Uterus (tissue), 4 donors: ENCODE data around the gene CHST5. TPM values are rescaled to one million over a fixed set of nuclear protein-coding genes. Genes with fewer than 3 reads are reported as not detected.
"Not testable (repeated sequence)": the region's sequence is repeated elsewhere in the genome, so short reads cannot be mapped to it uniquely, and the experiment has no call there.

ENCODE experiments used
- DNase-seq, 2 donors: peaks; one replicate each; pipeline ENCODE4 v3.0.0-alpha.2; 2019 to 2020
- H3K27ac ChIP-seq, 2 donors: fragments of 200-600 bp; sonication (generic); 1 replicate in 1 of 2; 2 replicates in 1 of 2; pipeline ENCODE4 v1.5.1; 2016 to 2018
- H3K27me3 ChIP-seq, 2 donors: fragments of 200-600 bp; sonication (generic); one replicate each; pipeline ENCODE4 v1.5.1; 2018 to 2019; ENCODE audit warnings: control low read depth in 1 of 2
- H3K36me3 ChIP-seq, 2 donors: fragments of 200-600 bp; sonication (generic); one replicate each; pipeline ENCODE4 v1.5.1; 2019; ENCODE audit warnings: control low read depth in 1 of 2
- H3K4me1 ChIP-seq, 2 donors: fragments of 200-600 bp; sonication (generic); one replicate each; pipeline ENCODE4 v1.5.1; 2018 to 2019; ENCODE audit warnings: control low read depth in 1 of 2
- H3K4me3 ChIP-seq, 2 donors: fragments of 200-600 bp; sonication (generic); 1 replicate in 1 of 2; 2 replicates in 1 of 2; pipeline ENCODE4 v1.5.1; 2018 to 2019; ENCODE audit warnings: mild to moderate bottlenecking in 1 of 2
- H3K9me3 ChIP-seq, 2 donors: fragments of 200-600 bp; sonication (generic); one replicate each; pipeline ENCODE4 v1.5.1; 2019; ENCODE audit warnings: control low read depth in 1 of 2
- POLR2A ChIP-seq, 2 donors: fragments of 450-650 bp; IDR thresholded peaks; one replicate each; pipeline ENCODE4 v1.6.1; 2016; ENCODE audit warnings: antibody characterized with exemption in 2 of 2, mild to moderate bottlenecking in 1 of 2, moderate library complexity in 1 of 2
- intact Hi-C: fragments of 100-400 bp; cut with DNase I; formaldehyde crosslinking; loops from one replicate; pipeline ENCODE4 v1.15.1; 2023; ENCODE audit warnings: low total_unique reads
- total RNA-seq, 4 donors: library from RNA; depleted of rRNA in 3 of 4; stranded (reverse); fragments of >200 nt in 3 of 4; gene quantifications; one replicate each; pipeline versions ENCODE4 v1.1.0 to v1.2.4, GENCODE V29; 2014 to 2023
- TF ChIP-seq, protein P1 (sequence below), 4 experiments: fragments of 200-600 bp in 2 of 4; fragments of 450-650 bp in 2 of 4; sonication (generic) in 2 of 4; IDR thresholded peaks; one replicate each; pipeline ENCODE4 v1.5.1; 2016 to 2019; ENCODE audit warnings: antibody characterized with exemption in 4 of 4, mild to moderate bottlenecking in 2 of 4, moderate library complexity in 1 of 4
- donor health status: DM: yes; HTN: yes; CAD: no.

The CHST5 gene
- total RNA-seq, 4 donors from 2014 or later: 1.0 to 2.0 TPM; not detected in 2

DNA sequence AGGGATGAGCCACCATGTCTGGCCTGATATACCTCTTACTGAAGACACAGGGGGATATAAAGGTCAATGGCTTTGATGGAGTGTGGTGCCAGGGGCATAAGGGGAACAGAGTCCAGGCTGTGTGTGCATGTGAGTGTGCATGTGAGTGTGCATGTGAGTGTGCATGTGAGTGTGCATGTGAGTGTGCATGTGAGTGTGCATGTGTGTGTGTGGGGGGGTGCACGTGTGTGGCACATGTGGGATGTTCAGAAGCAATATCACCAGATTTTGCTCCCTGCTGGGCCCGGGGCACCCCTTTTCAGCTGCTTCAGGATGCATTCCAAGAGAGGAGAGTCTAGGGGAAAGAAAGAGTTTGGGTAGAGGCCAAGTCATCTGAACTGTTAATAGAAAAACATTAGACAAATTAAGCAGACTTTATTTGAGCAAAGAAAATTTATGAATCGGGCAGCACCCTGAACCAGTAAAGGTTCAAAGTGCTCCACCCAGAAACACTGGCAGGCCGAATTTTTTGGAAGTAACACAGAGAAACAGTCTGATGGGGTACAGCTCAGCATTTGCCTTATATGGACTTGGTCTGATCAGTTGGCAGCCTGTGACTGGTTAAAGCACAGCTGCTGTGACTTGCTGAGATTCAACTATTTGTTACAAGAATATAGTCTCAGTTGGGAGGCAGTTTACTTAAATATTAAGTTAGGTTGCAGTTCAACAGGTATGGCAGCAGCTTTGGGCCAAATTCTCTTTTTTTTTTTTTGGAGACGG is 9.7 kb downstream of the CHST5 start:
- Histone ChIP-seq H3K4me1 (no peaks in the 10 kb centered on the region), H3K9me3 (no peaks in the 10 kb centered on the region), H3K27me3 (no peaks in the 10 kb centered on the region), H3K4me3 (no peak overlapping the region), H3K36me3 (no peaks in the 10 kb centered on the region), H3K27ac (no peak overlapping the region)
- TF ChIP-seq, protein P1, sequence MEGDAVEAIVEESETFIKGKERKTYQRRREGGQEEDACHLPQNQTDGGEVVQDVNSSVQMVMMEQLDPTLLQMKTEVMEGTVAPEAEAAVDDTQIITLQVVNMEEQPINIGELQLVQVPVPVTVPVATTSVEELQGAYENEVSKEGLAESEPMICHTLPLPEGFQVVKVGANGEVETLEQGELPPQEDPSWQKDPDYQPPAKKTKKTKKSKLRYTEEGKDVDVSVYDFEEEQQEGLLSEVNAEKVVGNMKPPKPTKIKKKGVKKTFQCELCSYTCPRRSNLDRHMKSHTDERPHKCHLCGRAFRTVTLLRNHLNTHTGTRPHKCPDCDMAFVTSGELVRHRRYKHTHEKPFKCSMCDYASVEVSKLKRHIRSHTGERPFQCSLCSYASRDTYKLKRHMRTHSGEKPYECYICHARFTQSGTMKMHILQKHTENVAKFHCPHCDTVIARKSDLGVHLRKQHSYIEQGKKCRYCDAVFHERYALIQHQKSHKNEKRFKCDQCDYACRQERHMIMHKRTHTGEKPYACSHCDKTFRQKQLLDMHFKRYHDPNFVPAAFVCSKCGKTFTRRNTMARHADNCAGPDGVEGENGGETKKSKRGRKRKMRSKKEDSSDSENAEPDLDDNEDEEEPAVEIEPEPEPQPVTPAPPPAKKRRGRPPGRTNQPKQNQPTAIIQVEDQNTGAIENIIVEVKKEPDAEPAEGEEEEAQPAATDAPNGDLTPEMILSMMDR (IDR thresholded peaks at IDR 0.05): no peak
- TF ChIP-seq POLR2A (IDR thresholded peaks at IDR 0.05): no peak
- intact Hi-C loops: no loop called here
- no peak for DNase-seq

DNA sequence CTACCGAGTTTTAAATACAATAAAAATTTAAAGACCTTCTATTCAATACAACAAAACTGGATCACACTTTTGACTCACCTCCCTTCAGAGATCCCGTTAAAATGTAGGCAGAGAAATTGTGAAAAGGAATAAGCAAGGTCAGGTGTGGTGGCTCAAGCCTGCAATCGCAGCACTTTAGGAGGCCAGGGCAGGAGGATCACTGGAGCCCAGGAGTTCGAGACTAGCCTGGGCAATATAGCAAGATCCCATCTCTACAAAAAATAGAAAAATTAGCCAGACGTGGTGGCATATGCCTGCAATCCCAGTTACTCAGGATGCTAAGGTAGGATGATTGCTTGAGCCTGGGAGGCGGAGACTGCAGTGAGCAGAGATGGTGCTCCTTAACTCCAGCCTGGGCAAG is 16.7 kb downstream of the CHST5 start:
- no peak overlapping the region for H3K4me3 ChIP-seq
- H3K36me3 ChIP-seq: no peaks in the 10 kb centered on the region
- intact Hi-C loops: no loop called here
- no peaks in the 10 kb centered on the region for H3K4me1 ChIP-seq
- DNase-seq: no peak
- no peak overlapping the region for H3K27ac ChIP-seq
- TF ChIP-seq, protein P1 (IDR thresholded peaks at IDR 0.05): no peak
- no peak for TF ChIP-seq POLR2A (IDR thresholded peaks at IDR 0.05)
- no peaks in the 10 kb centered on the region for H3K27me3 ChIP-seq
- H3K9me3 ChIP-seq: no peaks in the 10 kb centered on the region

GRCh38 chr16:75516189-75516966 is 19.5 kb downstream of the CHST5 start:
- H3K36me3 ChIP-seq, intact Hi-C loops, H3K4me1 ChIP-seq, H3K9me3 ChIP-seq, H3K27me3 ChIP-seq: not testable (repeated sequence)
- peak in 1 of 2 donors; percentile 32 for DNase-seq
- Histone ChIP-seq H3K27ac (peak overlapping the region; percentile 89 to 92), H3K4me3 (peak overlapping the region; percentile 66 to 74)

DNA sequence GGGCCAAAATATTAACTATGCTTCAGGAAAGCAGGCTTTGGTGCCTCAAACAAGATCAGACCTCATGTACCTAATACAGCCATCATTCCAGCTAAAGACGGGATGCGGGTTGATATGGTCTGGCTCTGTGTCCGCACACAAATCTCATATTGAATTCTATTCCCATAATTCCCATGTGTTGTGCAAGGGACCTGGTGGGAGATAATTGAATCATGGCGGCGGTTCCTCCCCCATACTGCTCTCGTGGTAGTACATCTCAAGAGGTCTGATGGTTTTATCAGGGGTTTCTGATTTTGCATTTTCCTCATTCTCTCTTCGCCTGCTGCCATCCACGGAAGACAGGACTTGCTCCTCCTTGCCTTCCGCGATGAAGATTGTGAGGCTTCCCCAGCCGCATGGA is 21.6 kb downstream of the CHST5 start:
- intact Hi-C loops: no loop called here
- no peak for DNase-seq
- Histone ChIP-seq H3K4me1 (no peaks in the 10 kb centered on the region), H3K9me3 (no peaks in the 10 kb centered on the region), H3K27ac (no peak overlapping the region), H3K36me3 (no peaks in the 10 kb centered on the region), H3K4me3 (no peak overlapping the region), H3K27me3 (no peaks in the 10 kb centered on the region)
- TF ChIP-seq POLR2A (IDR thresholded peaks at IDR 0.05): no peak
- TF ChIP-seq, protein P1 (IDR thresholded peaks at IDR 0.05): no peak

- intact Hi-C loops: no loop called here
- no peaks in the 10 kb centered on the region for H3K36me3 ChIP-seq
- DNase-seq: no peak
- H3K4me3 ChIP-seq: no peak overlapping the region
- no peaks in the 10 kb centered on the region for H3K4me1 ChIP-seq
- no peaks in the 10 kb centered on the region for H3K9me3 ChIP-seq
- no peaks in the 10 kb centered on the region for H3K27me3 ChIP-seq
- TF ChIP-seq, protein P1 (IDR thresholded peaks at IDR 0.05): no peak
- no peak for TF ChIP-seq POLR2A (IDR thresholded peaks at IDR 0.05)
- no peak overlapping the region for H3K27ac ChIP-seq
Observed at GRCh38 chr16:75506574-75506973, 29.3 kb downstream of the CHST5 start.
